ENCODE results near the gene GRXCR2. TPM values are rescaled to one million over a fixed set of nuclear protein-coding genes. Genes with fewer than 3 reads are reported as not detected.

The GRXCR2 gene
- not detected in 2 replicates for total RNA-seq (2014; rRNA removed; shearing (Covaris generic))

- Histone ChIP-seq H3K4me3 (ENCODE audit: insufficient read depth, low read depth, low read length) (no peak within 1 kb of the TSS), H3K27me3 (ENCODE audit: control insufficient read depth, insufficient read depth, low read length) (no peaks in the 10 kb centered on the region), H3K36me3 (replicated peaks; ENCODE audit: control insufficient read depth, insufficient read depth, low read length) (no peaks in the 10 kb centered on the region)
- no peak for DNase-seq
Observed at GRCh38 chr5:145872914-145873313, at the start of gene GRXCR2. GRXCR2 (minus strand) TSS chr5:145873014; CDS start chr5:145872968, 46 bp downstream.

GRCh38 chr5:145922059-145922458 lies 49.2 kb upstream of the GRXCR2 start:
- DNase-seq: no peak
- no peaks in the 10 kb centered on the region for H3K36me3 ChIP-seq (replicated peaks; ENCODE audit: control insufficient read depth, insufficient read depth, low read length)
- H3K27me3 ChIP-seq (ENCODE audit: control insufficient read depth, insufficient read depth, low read length): no peaks in the 10 kb centered on the region

GRCh38 chr5:145921211-145921610 lies 48.4 kb upstream of the GRXCR2 start:
- DNase-seq: no peak
- Histone ChIP-seq H3K27me3 (ENCODE audit: control insufficient read depth, insufficient read depth, low read length) (no peaks in the 10 kb centered on the region), H3K4me3 (ENCODE audit: insufficient read depth, low read depth, low read length) (no peak overlapping the region), H3K36me3 (replicated peaks; ENCODE audit: control insufficient read depth, insufficient read depth, low read length) (no peaks in the 10 kb centered on the region)

More at GRCh38 chr5:145922059-145922458, 49.2 kb upstream of the GRXCR2 start:
- H3K4me3 ChIP-seq (ENCODE audit: insufficient read depth, low read depth, low read length): no peak overlapping the region

GRCh38 chr5:145920542-145921210 lies 47.9 kb upstream of the GRXCR2 start:
- no peaks in the 10 kb centered on the region for H3K36me3 ChIP-seq (replicated peaks; ENCODE audit: control insufficient read depth, insufficient read depth, low read length)
- no peak overlapping the region for H3K4me3 ChIP-seq (ENCODE audit: insufficient read depth, low read depth, low read length)
- H3K27me3 ChIP-seq (ENCODE audit: control insufficient read depth, insufficient read depth, low read length): no peaks in the 10 kb centered on the region
- DNase-seq: no peak

GRCh38 chr5:145919413-145919812 lies 46.6 kb upstream of the GRXCR2 start:
- H3K27me3 ChIP-seq (ENCODE audit: control insufficient read depth, insufficient read depth, low read length): no peaks in the 10 kb centered on the region
- DNase-seq: no peak
- no peaks in the 10 kb centered on the region for H3K36me3 ChIP-seq (replicated peaks; ENCODE audit: control insufficient read depth, insufficient read depth, low read length)
- no peak overlapping the region for H3K4me3 ChIP-seq (ENCODE audit: insufficient read depth, low read depth, low read length)

GRCh38 chr5:145918397-145918796 lies 45.6 kb upstream of the GRXCR2 start:
- H3K36me3 ChIP-seq (replicated peaks; ENCODE audit: control insufficient read depth, insufficient read depth, low read length): no peaks in the 10 kb centered on the region
- H3K4me3 ChIP-seq (ENCODE audit: insufficient read depth, low read depth, low read length): no peak overlapping the region
- no peaks in the 10 kb centered on the region for H3K27me3 ChIP-seq (ENCODE audit: control insufficient read depth, insufficient read depth, low read length)
- no peak for DNase-seq

GRCh38 chr5:145917288-145917687 lies 44.5 kb upstream of the GRXCR2 start:
- no peaks in the 10 kb centered on the region for H3K27me3 ChIP-seq (ENCODE audit: control insufficient read depth, insufficient read depth, low read length)
- H3K36me3 ChIP-seq (replicated peaks; ENCODE audit: control insufficient read depth, insufficient read depth, low read length): no peaks in the 10 kb centered on the region
- H3K4me3 ChIP-seq (ENCODE audit: insufficient read depth, low read depth, low read length): no peak overlapping the region
- no peak for DNase-seq

- H3K36me3 ChIP-seq (replicated peaks; ENCODE audit: control insufficient read depth, insufficient read depth, low read length): no peaks in the 10 kb centered on the region
- no peak for DNase-seq
- H3K27me3 ChIP-seq (ENCODE audit: control insufficient read depth, insufficient read depth, low read length): no peaks in the 10 kb centered on the region
- no peak overlapping the region for H3K4me3 ChIP-seq (ENCODE audit: insufficient read depth, low read depth, low read length)
Observed at GRCh38 chr5:145915970-145916638, 43.3 kb upstream of the GRXCR2 start.

- no peak for DNase-seq
- Histone ChIP-seq H3K27me3 (ENCODE audit: control insufficient read depth, insufficient read depth, low read length) (no peaks in the 10 kb centered on the region), H3K4me3 (ENCODE audit: insufficient read depth, low read depth, low read length) (no peak overlapping the region), H3K36me3 (replicated peaks; ENCODE audit: control insufficient read depth, insufficient read depth, low read length) (no peaks in the 10 kb centered on the region)
Observed at GRCh38 chr5:145913701-145914100, 40.9 kb upstream of the GRXCR2 start.

GRCh38 chr5:145912594-145912993 lies 39.8 kb upstream of the GRXCR2 start:
- Histone ChIP-seq H3K36me3 (replicated peaks; ENCODE audit: control insufficient read depth, insufficient read depth, low read length) (no peaks in the 10 kb centered on the region), H3K27me3 (ENCODE audit: control insufficient read depth, insufficient read depth, low read length) (no peaks in the 10 kb centered on the region), H3K4me3 (ENCODE audit: insufficient read depth, low read depth, low read length) (no peak overlapping the region)
- no peak for DNase-seq

GRCh38 chr5:145912019-145912418 lies 39.2 kb upstream of the GRXCR2 start:
- DNase-seq: no peak
- H3K36me3 ChIP-seq (replicated peaks; ENCODE audit: control insufficient read depth, insufficient read depth, low read length): no peaks in the 10 kb centered on the region
- H3K4me3 ChIP-seq (ENCODE audit: insufficient read depth, low read depth, low read length): no peak overlapping the region
- no peaks in the 10 kb centered on the region for H3K27me3 ChIP-seq (ENCODE audit: control insufficient read depth, insufficient read depth, low read length)

- Histone ChIP-seq H3K36me3 (replicated peaks; ENCODE audit: control insufficient read depth, insufficient read depth, low read length) (no peaks in the 10 kb centered on the region), H3K4me3 (ENCODE audit: insufficient read depth, low read depth, low read length) (no peak overlapping the region), H3K27me3 (ENCODE audit: control insufficient read depth, insufficient read depth, low read length) (no peaks in the 10 kb centered on the region)
- no peak for DNase-seq
Observed at GRCh38 chr5:145911164-145911563, 38.4 kb upstream of the GRXCR2 start.

GRCh38 chr5:145908206-145908960 lies 35.6 kb upstream of the GRXCR2 start:
- H3K27me3 ChIP-seq (ENCODE audit: control insufficient read depth, insufficient read depth, low read length): no peaks in the 10 kb centered on the region
- H3K36me3 ChIP-seq (replicated peaks; ENCODE audit: control insufficient read depth, insufficient read depth, low read length): no peaks in the 10 kb centered on the region
- DNase-seq: peak; percentile 28
- H3K4me3 ChIP-seq (ENCODE audit: insufficient read depth, low read depth, low read length): no peak overlapping the region

- Histone ChIP-seq H3K27me3 (ENCODE audit: control insufficient read depth, insufficient read depth, low read length) (no peaks in the 10 kb centered on the region), H3K4me3 (ENCODE audit: insufficient read depth, low read depth, low read length) (no peak overlapping the region), H3K36me3 (replicated peaks; ENCODE audit: control insufficient read depth, insufficient read depth, low read length) (no peaks in the 10 kb centered on the region)
- DNase-seq: no peak
Observed at GRCh38 chr5:145906401-145906800, 33.6 kb upstream of the GRXCR2 start.

GRCh38 chr5:145904743-145905142 lies 31.9 kb upstream of the GRXCR2 start:
- DNase-seq: no peak
- no peaks in the 10 kb centered on the region for H3K36me3 ChIP-seq (replicated peaks; ENCODE audit: control insufficient read depth, insufficient read depth, low read length)
- H3K27me3 ChIP-seq (ENCODE audit: control insufficient read depth, insufficient read depth, low read length): no peaks in the 10 kb centered on the region
- H3K4me3 ChIP-seq (ENCODE audit: insufficient read depth, low read depth, low read length): no peak overlapping the region
